HG02610 (cell line): ENCODE results near the gene ANKRD28.
"Not testable (repeated sequence)": the region's sequence is repeated elsewhere in the genome, so short reads cannot be mapped to it uniquely, and the experiment has no call there.

ENCODE experiments used
- ATAC-seq: cut with Tn5 transposase; IDR thresholded peaks from one replicate; pipeline ENCODE4 v1.9.1; 2021; ENCODE audit warnings: mild to moderate bottlenecking, moderate library complexity; ENCODE audit not compliant: unreplicated experiment

The ANKRD28 gene

GRCh38 chr3:15778332-15778858 lies 19.4 kb downstream of the ANKRD28 start:
- ATAC-seq: no peak

GRCh38 chr3:15774931-15775560 lies 22.7 kb downstream of the ANKRD28 start:
- ATAC-seq: peak; percentile 85

GRCh38 chr3:15771444-15771843 lies 26.3 kb downstream of the ANKRD28 start:
- ATAC-seq: no peak

- ATAC-seq: peak; percentile 38
Observed at GRCh38 chr3:15769256-15769915, 28.4 kb downstream of the ANKRD28 start.

GRCh38 chr3:15768421-15769255 lies 29.1 kb downstream of the ANKRD28 start:
- peak; percentile 80 for ATAC-seq

- ATAC-seq: no peak
Observed at GRCh38 chr3:15766406-15766805, 31.4 kb downstream of the ANKRD28 start.

- ATAC-seq: no peak
Observed at GRCh38 chr3:15758295-15758694, 39.5 kb downstream of the ANKRD28 start.

GRCh38 chr3:15757824-15758223 lies 40.0 kb downstream of the ANKRD28 start:
- no peak for ATAC-seq

GRCh38 chr3:15756505-15756904 lies 41.3 kb downstream of the ANKRD28 start:
- no peak for ATAC-seq

- ATAC-seq: no peak
Observed at GRCh38 chr3:15755780-15756179, 42.0 kb downstream of the ANKRD28 start.

- ATAC-seq: no peak
Observed at GRCh38 chr3:15755181-15755580, 42.6 kb downstream of the ANKRD28 start.

- no peak for ATAC-seq
Observed at GRCh38 chr3:15754047-15754446, 43.7 kb downstream of the ANKRD28 start.

- ATAC-seq: no peak
Observed at GRCh38 chr3:15753056-15753710, 44.6 kb downstream of the ANKRD28 start.

- no peak for ATAC-seq
Observed at GRCh38 chr3:15750879-15751278, 46.9 kb downstream of the ANKRD28 start.

GRCh38 chr3:15750143-15750542 lies 47.6 kb downstream of the ANKRD28 start:
- no peak for ATAC-seq

- not testable (repeated sequence) for ATAC-seq
Observed at GRCh38 chr3:15745896-15746295, 51.9 kb downstream of the ANKRD28 start.

GRCh38 chr3:15744176-15744575 lies 53.6 kb downstream of the ANKRD28 start:
- no peak for ATAC-seq

- no peak for ATAC-seq
Observed at GRCh38 chr3:15743587-15744009, 54.2 kb downstream of the ANKRD28 start.

GRCh38 chr3:15742236-15742635 lies 55.5 kb downstream of the ANKRD28 start:
- ATAC-seq: not testable (repeated sequence)

- ATAC-seq: not testable (repeated sequence)
Observed at GRCh38 chr3:15738616-15739005, 59.2 kb downstream of the ANKRD28 start.

GRCh38 chr3:15731024-15731423 lies 66.8 kb downstream of the ANKRD28 start:
- ATAC-seq: no peak
